HG03565 (cell line): Measurements from ENCODE around the gene ZNF318.

Experiments
- ATAC-seq: cut with Tn5 transposase; IDR thresholded peaks from one replicate; pipeline ENCODE4 v1.9.1; 2021; ENCODE audit warnings: mild to moderate bottlenecking, moderate library complexity; ENCODE audit not compliant: unreplicated experiment

The ZNF318 gene

DNA sequence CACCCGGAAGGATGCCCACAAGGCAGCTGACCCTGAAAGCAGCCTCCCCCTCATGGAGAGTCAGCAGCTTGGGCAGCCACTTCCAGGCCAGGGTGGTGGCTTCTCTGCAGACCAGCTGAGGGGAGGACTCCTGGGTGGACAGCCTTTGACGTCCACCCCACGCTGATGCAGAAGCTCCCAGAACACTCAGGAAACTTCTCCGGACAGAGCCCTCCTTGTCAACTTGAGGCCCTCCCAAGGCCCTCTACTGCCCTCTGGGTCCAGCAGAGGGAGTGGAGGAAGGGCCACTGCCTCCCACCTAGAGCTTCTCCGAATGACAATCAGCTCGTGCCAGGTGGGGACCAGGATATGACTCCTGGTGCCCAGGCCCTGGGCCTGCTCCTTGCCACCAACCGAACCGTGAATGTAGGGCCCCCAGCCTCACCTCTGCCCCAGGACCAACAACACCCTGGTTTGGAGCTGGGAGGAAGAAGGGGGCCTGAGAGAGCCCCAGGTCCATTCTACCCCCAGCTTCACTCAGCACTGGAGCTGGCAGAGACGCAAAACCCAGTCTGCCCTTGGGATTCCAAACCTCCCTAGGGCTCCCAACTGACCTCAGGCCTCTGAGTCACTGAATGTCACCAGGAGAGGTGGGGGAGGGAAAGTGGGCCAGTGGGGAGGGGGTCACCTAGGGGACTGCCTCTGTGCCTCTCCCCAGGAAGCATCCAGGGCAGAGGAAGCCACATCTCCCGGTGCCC lies 82.3 kb downstream of the ZNF318 start:
- no peak for ATAC-seq

DNA sequence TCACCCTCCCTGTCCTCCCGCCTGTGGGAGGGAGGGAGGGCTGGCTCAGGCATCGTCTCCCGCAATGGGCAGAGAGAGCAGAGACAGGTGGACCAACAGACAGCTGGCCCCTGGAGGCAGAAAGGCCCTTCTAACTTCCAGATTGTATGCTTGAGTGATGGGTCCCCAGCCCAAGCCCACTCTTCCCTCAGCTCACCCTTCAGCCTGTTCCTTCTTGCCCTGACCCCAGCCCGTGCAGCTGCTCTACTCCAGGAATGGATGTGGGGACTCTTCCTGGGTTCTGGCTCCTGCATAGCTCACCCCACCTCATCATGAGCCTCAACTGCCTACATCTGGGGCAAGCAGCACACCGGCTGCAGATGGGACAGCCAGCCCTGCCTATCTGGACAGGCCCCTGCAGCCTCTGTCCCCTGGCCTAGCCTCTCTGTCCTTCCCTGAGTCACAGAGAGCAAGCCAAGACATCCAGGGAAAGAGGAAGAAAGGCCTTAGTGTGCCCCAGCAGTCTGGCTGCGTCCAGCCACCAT lies 82.9 kb downstream of the ZNF318 start:
- ATAC-seq = no peak
